ENCODE results near the gene SERPINE2.

SERPINE2 gene

GRCh38 chr2:223929571-223930102, 109.4 kb downstream of the SERPINE2 start:
- H4K20me1 ChIP-seq (ENCODE audit: control insufficient read depth, insufficient read depth, low read depth, low read length): no peaks in the 10 kb centered on the region
- H3K27ac ChIP-seq (ENCODE audit: low read depth, low read length): no peak overlapping the region
- H3K36me3 ChIP-seq (ENCODE audit: control insufficient read depth, low read length): no peaks in the 10 kb centered on the region
- no peak overlapping the region for H3K4me3 ChIP-seq (ENCODE audit: low read length)
- no peak for TF ChIP-seq EZH2phosphoT487 (IDR thresholded peaks at IDR 0.05; ENCODE audit: borderline replicate concordance, low read length)
- no peak for TF ChIP-seq CTCF (IDR thresholded peaks at IDR 0.05; ENCODE audit: low read depth, low read length, poor library complexity, severe bottlenecking)
- no peaks in the 10 kb centered on the region for H3K27me3 ChIP-seq (ENCODE audit: control insufficient read depth, low read length)
- no peaks in the 10 kb centered on the region for H3K4me1 ChIP-seq (ENCODE audit: control insufficient read depth, low read length)
- no peaks in the 10 kb centered on the region for H3K9me2 ChIP-seq (replicated peaks; ENCODE audit: control insufficient read depth, low read length)
- H3K9me3 ChIP-seq (ENCODE audit: control insufficient read depth, insufficient read depth, low read length): no peaks in the 10 kb centered on the region
- H3K79me2 ChIP-seq (ENCODE audit: control insufficient read depth, low read length): no peaks in the 10 kb centered on the region
- no peak overlapping the region for H3K4me2 ChIP-seq (ENCODE audit: low read length)
- no peaks in the 10 kb centered on the region for H3F3A ChIP-seq (ENCODE audit: control insufficient read depth, insufficient read depth)

GRCh38 chr2:223928113-223929006, 110.7 kb downstream of the SERPINE2 start:
- H3K9me3 ChIP-seq (ENCODE audit: control insufficient read depth, insufficient read depth, low read length): no peaks in the 10 kb centered on the region
- H3K4me1 ChIP-seq (ENCODE audit: control insufficient read depth, low read length): no peaks in the 10 kb centered on the region
- H3K4me2 ChIP-seq (ENCODE audit: low read length): no peak overlapping the region
- no peaks in the 10 kb centered on the region for H3K27me3 ChIP-seq (ENCODE audit: control insufficient read depth, low read length)
- no peak overlapping the region for H3K4me3 ChIP-seq (ENCODE audit: low read length)
- no peaks in the 10 kb centered on the region for H3K79me2 ChIP-seq (ENCODE audit: control insufficient read depth, low read length)
- no peaks in the 10 kb centered on the region for H3K9me2 ChIP-seq (replicated peaks; ENCODE audit: control insufficient read depth, low read length)
- H3K36me3 ChIP-seq (ENCODE audit: control insufficient read depth, low read length): no peaks in the 10 kb centered on the region
- no peak overlapping the region for H3K27ac ChIP-seq (ENCODE audit: low read depth, low read length)
- TF ChIP-seq CTCF (IDR thresholded peaks at IDR 0.05; ENCODE audit: low read depth, low read length, poor library complexity, severe bottlenecking) (no peak), EZH2phosphoT487 (IDR thresholded peaks at IDR 0.05; ENCODE audit: borderline replicate concordance, low read length) (no peak)
- no peaks in the 10 kb centered on the region for H3F3A ChIP-seq (ENCODE audit: control insufficient read depth, insufficient read depth)
- H4K20me1 ChIP-seq (ENCODE audit: control insufficient read depth, insufficient read depth, low read depth, low read length): no peaks in the 10 kb centered on the region

DNA sequence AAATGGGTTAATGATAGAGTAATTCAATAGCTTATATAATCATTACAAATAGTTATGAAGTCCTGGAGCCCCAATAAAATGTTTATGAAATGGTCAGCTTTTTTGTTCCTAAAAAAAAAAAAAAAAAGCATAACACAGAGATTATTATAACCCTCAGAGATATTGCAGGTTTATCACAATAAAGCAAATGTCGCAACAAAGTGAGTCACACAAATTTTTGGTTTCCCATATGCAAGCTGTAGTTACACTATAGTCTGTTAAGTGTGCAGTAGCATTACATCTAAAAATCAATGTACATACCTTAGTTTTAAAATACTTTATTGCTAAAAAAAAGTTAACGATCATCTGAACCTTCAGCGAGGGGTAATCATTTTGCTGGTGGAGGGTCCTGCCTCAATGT, 114.0 kb downstream of the SERPINE2 start:
- H4K20me1 ChIP-seq (ENCODE audit: control insufficient read depth, insufficient read depth, low read depth, low read length): no peaks in the 10 kb centered on the region
- H3K9me2 ChIP-seq (replicated peaks; ENCODE audit: control insufficient read depth, low read length): no peaks in the 10 kb centered on the region
- H3K27ac ChIP-seq (ENCODE audit: low read depth, low read length): no peak overlapping the region
- H3K27me3 ChIP-seq (ENCODE audit: control insufficient read depth, low read length): no peaks in the 10 kb centered on the region
- no peak for TF ChIP-seq EZH2phosphoT487 (IDR thresholded peaks at IDR 0.05; ENCODE audit: borderline replicate concordance, low read length)
- TF ChIP-seq CTCF (IDR thresholded peaks at IDR 0.05; ENCODE audit: low read depth, low read length, poor library complexity, severe bottlenecking): no peak
- H3F3A ChIP-seq (ENCODE audit: control insufficient read depth, insufficient read depth): no peaks in the 10 kb centered on the region
- no peaks in the 10 kb centered on the region for H3K4me1 ChIP-seq (ENCODE audit: control insufficient read depth, low read length)
- H3K4me2 ChIP-seq (ENCODE audit: low read length): no peak overlapping the region
- no peak overlapping the region for H3K4me3 ChIP-seq (ENCODE audit: low read length)
- no peaks in the 10 kb centered on the region for H3K36me3 ChIP-seq (ENCODE audit: control insufficient read depth, low read length)
- no peaks in the 10 kb centered on the region for H3K9me3 ChIP-seq (ENCODE audit: control insufficient read depth, insufficient read depth, low read length)
- H3K79me2 ChIP-seq (ENCODE audit: control insufficient read depth, low read length): no peaks in the 10 kb centered on the region
